HepG2 (cell line): Measurements from ENCODE around the gene ST6GALNAC2. TPM values are rescaled to one million over a fixed set of nuclear protein-coding genes. Genes with fewer than 3 reads are reported as not detected.

Source experiments
- CBX1 ChIP-seq: IDR thresholded peaks from one replicate; pipeline ENCODE4 v1.6.1; 2016; ENCODE audit warnings: antibody characterized with exemption, low read depth
- FOXO1 ChIP-seq: sonication (generic); formaldehyde crosslinking; IDR thresholded peaks from 2 replicates; pipeline ENCODE4 v1.4.0; 2020; ENCODE audit warnings: missing genetic modification reagents
- FOXP4 ChIP-seq: sonication (generic); formaldehyde crosslinking; IDR thresholded peaks from 2 replicates; pipeline ENCODE4 v1.4.0; 2020; ENCODE audit warnings: missing genetic modification reagents
- KDM5A ChIP-seq: fragments of 200-600 bp; sonication (generic); IDR thresholded peaks from 2 replicates; pipeline ENCODE4 v1.7.0; 2018; ENCODE audit warnings: antibody characterized with exemption, mild to moderate bottlenecking, low read length, borderline replicate concordance
- MATR3 ChIP-seq: sonication (generic); formaldehyde crosslinking; IDR thresholded peaks from 2 replicates; pipeline ENCODE4 v1.4.0; 2020; ENCODE audit warnings: missing genetic modification reagents
- ZBTB1 ChIP-seq: sonication (generic); formaldehyde crosslinking; IDR thresholded peaks from 2 replicates; pipeline ENCODE4 v1.4.0; 2020; ENCODE audit warnings: missing genetic modification reagents, borderline replicate concordance
- ZBTB26 ChIP-seq: IDR thresholded peaks from 2 replicates; pipeline ENCODE4 v1.6.1; 2016; ENCODE audit warnings: missing compliant biosample characterization, missing genetic modification reagents, borderline replicate concordance
- ZMAT3 ChIP-seq: sonication (generic); formaldehyde crosslinking; conservative IDR thresholded peaks from 2 replicates; pipeline ENCODE4 v1.7.0; 2021; ENCODE audit warnings: missing genetic modification reagents
- ZNF230 ChIP-seq: sonication (generic); formaldehyde crosslinking; IDR thresholded peaks from 2 replicates; pipeline ENCODE4 v1.4.0; 2020; ENCODE audit warnings: mild to moderate bottlenecking, missing genetic modification reagents
- ZNF570 ChIP-seq: sonication (generic); formaldehyde crosslinking; IDR thresholded peaks from 2 replicates; pipeline ENCODE4 v1.4.0; 2020; ENCODE audit warnings: mild to moderate bottlenecking, missing genetic modification reagents, borderline replicate concordance
- ZNF740 ChIP-seq: sonication (generic); formaldehyde crosslinking; IDR thresholded peaks from 2 replicates; pipeline ENCODE4 v1.4.0; 2020; ENCODE audit warnings: missing genetic modification reagents
- ZNF782 ChIP-seq: sonication (generic); formaldehyde crosslinking; IDR thresholded peaks from 2 replicates; pipeline ENCODE4 v1.4.0; 2020; ENCODE audit warnings: missing genetic modification reagents, mild to moderate bottlenecking, borderline replicate concordance
- ZSCAN31 ChIP-seq: sonication (generic); formaldehyde crosslinking; IDR thresholded peaks from 2 replicates; pipeline ENCODE4 v1.5.0; 2020; ENCODE audit warnings: low read depth, mild to moderate bottlenecking, missing genetic modification reagents
- polyA plus RNA-seq, 8 experiments: library from polyadenylated mRNA; depleted of rRNA in 3 of 8; stranded (reverse) in 7 of 8; unstranded in 1 of 8; fragments of >200 nt; fragmentation: Illumina TruSeq in 4 of 8; extraction: Trizol in 4 of 8; gene quantifications; 2 replicates each; pipeline versions ENCODE4 v1.2.1 to v1.2.3, GENCODE V29; 2011 to 2016; ENCODE audit warnings: low read depth in 4 of 8, missing spikeins in 1 of 8, mixed read lengths in 1 of 8; ENCODE audit not compliant: insufficient read depth in 1 of 8
- total RNA-seq, 5 experiments: library from RNA; depleted of rRNA; stranded (reverse); fragments of >200 nt; fragmentation: Illumina TruSeq; extraction: Trizol; gene quantifications; 2 replicates each; pipeline ENCODE4 v1.2.3, GENCODE V29; 2016; ENCODE audit warnings: low read depth in 1 of 5
- TF ChIP-seq, protein P1 (sequence below): sonication (generic); formaldehyde crosslinking; IDR thresholded peaks from 2 replicates; pipeline ENCODE4 v1.9.0; 2022; ENCODE audit warnings: missing genetic modification reagents, mild to moderate bottlenecking, borderline replicate concordance

ST6GALNAC2 gene
- total and polyA plus RNA-seq, 2 of the 13 experiments (the other 11 are each of a cell fraction or from before 2014, with no cell fraction given): 0.12 to 0.49 TPM

- TF ChIP-seq, protein P1, sequence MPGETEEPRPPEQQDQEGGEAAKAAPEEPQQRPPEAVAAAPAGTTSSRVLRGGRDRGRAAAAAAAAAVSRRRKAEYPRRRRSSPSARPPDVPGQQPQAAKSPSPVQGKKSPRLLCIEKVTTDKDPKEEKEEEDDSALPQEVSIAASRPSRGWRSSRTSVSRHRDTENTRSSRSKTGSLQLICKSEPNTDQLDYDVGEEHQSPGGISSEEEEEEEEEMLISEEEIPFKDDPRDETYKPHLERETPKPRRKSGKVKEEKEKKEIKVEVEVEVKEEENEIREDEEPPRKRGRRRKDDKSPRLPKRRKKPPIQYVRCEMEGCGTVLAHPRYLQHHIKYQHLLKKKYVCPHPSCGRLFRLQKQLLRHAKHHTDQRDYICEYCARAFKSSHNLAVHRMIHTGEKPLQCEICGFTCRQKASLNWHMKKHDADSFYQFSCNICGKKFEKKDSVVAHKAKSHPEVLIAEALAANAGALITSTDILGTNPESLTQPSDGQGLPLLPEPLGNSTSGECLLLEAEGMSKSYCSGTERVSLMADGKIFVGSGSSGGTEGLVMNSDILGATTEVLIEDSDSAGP (CRISPR knock-in tag): peak; percentile 90
- TF ChIP-seq ZNF740 (CRISPR knock-in tag): peak; percentile 48; the same call in 1 of the 2 replicates
- TF ChIP-seq ZMAT3 (CRISPR knock-in tag): 0 out of 2 replicates have a peak, but pooled peaks have one; percentile 62
- TF ChIP-seq ZNF570 (CRISPR knock-in tag): peak; percentile 52; the same call in 1 of the 2 replicates
- TF ChIP-seq ZBTB26 (CRISPR knock-in tag): 0 out of 2 replicates have a peak, but pooled peaks have one; percentile 76
- TF ChIP-seq MATR3: no peak
- peak; percentile 47 for TF ChIP-seq CBX1
- peak; percentile 91; the same call in 1 of the 2 replicates for TF ChIP-seq ZNF782
- peak; percentile 89; the same call in 1 of the 2 replicates for TF ChIP-seq ZNF230 (CRISPR knock-in tag)
- no peak for TF ChIP-seq ZBTB1 (CRISPR knock-in tag)
- peak; percentile 72; the same call in 1 of the 2 replicates for TF ChIP-seq KDM5A
- TF ChIP-seq ZSCAN31 (CRISPR knock-in tag): peak; percentile 89
- TF ChIP-seq FOXO1 (CRISPR knock-in tag): 0 out of 2 replicates have a peak, but pooled peaks have one; percentile 51
- TF ChIP-seq FOXP4: peak; percentile 39; the same call in 1 of the 2 replicates
Measured at GRCh38 chr17:76557368-76558197, 28.1 kb downstream of the ST6GALNAC2 start (continued).
